HG03571 (cell line): ENCODE measurements around the gene ZG16.

ENCODE experiments used
- ATAC-seq: cut with Tn5 transposase; IDR thresholded peaks from one replicate; pipeline ENCODE4 v1.9.1; 2021; ENCODE audit not compliant: unreplicated experiment

Gene ZG16

GRCh38 chr16:29807426-29808218 lies 29.6 kb downstream of the ZG16 start:
- ATAC-seq, result no peak

- ATAC-seq, result no peak
These were observed 30.3 kb downstream of the ZG16 start for GRCh38 chr16:29808219-29808900.

GRCh38 chr16:29809031-29809747 lies 31.1 kb downstream of the ZG16 start:
- ATAC-seq, result no peak

- no peak for ATAC-seq
These were observed 32.0 kb downstream of the ZG16 start for GRCh38 chr16:29809850-29810698.

- no peak for ATAC-seq
These were observed 32.7 kb downstream of the ZG16 start for GRCh38 chr16:29810699-29811169.

- no peak for ATAC-seq
These were observed 33.3 kb downstream of the ZG16 start for GRCh38 chr16:29811170-29811895.

GRCh38 chr16:29811896-29812665 lies 34.0 kb downstream of the ZG16 start, which contains the start of gene PRRT2:
Gene PRRT2 (plus strand): TSS chr16:29812193. CDS start chr16:29813055, 862 bp downstream.
- ATAC-seq, result no peak

- ATAC-seq, result no peak
These were observed 34.9 kb downstream of the ZG16 start for GRCh38 chr16:29812754-29813643.

GRCh38 chr16:29813644-29814562 lies 35.8 kb downstream of the ZG16 start:
- no peak for ATAC-seq

GRCh38 chr16:29814592-29814991 lies 36.5 kb downstream of the ZG16 start:
- no peak for ATAC-seq

- ATAC-seq, result no peak
These were observed 37.1 kb downstream of the ZG16 start for GRCh38 chr16:29815032-29815721.

GRCh38 chr16:29815793-29816693 lies 38.0 kb downstream of the ZG16 start, which contains the start of gene PAGR1:
Gene PAGR1 (plus strand): TSS chr16:29816152. CDS start chr16:29816526, 374 bp downstream.
- ATAC-seq, result peak; percentile 50

GRCh38 chr16:29816694-29817441 lies 38.8 kb downstream of the ZG16 start:
- ATAC-seq, result no peak

- ATAC-seq, result no peak
These were observed 40.0 kb downstream of the ZG16 start for GRCh38 chr16:29818082-29818481.

GRCh38 chr16:29819506-29819905 lies 41.5 kb downstream of the ZG16 start:
- no peak for ATAC-seq
